ENCODE results near the gene CHSY1.

The CHSY1 gene

GRCh38 chr15:101187820-101188636 is 63.8 kb downstream of the CHSY1 start:
- no peak for DNase-seq

DNA sequence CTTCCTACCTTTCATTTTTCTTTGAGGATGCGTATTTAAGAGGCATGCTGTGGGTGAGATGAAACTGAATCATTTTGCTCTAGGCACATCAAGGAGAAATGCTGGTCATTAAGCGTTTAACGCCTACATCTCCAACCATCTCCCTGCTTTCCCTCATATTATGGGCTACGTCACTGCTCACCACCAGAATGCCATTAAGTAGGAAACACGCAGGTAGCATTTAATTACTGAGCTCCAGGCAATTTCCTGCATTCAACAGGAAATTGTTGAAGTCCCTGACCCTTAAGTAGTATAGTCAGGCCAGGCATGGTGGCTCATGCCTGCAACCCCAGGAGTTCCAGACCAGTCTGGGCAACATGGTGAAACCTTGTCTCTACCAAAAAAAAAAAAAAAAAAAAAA is 66.1 kb downstream of the CHSY1 start:
- no peak for DNase-seq

- DNase-seq: no peak
Measured at GRCh38 chr15:101185336-101185735, 66.5 kb downstream of the CHSY1 start.

- no peak for DNase-seq
Measured at GRCh38 chr15:101184830-101185229, 67.0 kb downstream of the CHSY1 start.

DNA sequence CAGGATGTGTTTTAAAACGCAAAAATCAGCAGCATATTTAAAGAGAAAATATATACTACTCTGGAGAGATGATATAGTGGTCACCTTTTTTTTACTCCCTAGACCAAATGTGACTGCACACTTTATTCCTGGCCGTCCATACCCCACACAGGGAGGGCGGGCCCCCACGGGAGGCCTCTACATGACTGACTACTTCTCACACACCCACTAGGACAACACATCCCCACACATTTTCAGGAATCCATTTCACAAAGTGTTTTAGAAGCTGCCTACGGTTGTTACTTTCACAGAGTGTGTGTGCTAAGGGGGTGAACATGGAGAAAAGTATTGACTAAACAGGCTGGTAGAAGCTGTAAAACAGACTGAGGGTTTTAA is 67.9 kb downstream of the CHSY1 start:
- DNase-seq: no peak

DNA sequence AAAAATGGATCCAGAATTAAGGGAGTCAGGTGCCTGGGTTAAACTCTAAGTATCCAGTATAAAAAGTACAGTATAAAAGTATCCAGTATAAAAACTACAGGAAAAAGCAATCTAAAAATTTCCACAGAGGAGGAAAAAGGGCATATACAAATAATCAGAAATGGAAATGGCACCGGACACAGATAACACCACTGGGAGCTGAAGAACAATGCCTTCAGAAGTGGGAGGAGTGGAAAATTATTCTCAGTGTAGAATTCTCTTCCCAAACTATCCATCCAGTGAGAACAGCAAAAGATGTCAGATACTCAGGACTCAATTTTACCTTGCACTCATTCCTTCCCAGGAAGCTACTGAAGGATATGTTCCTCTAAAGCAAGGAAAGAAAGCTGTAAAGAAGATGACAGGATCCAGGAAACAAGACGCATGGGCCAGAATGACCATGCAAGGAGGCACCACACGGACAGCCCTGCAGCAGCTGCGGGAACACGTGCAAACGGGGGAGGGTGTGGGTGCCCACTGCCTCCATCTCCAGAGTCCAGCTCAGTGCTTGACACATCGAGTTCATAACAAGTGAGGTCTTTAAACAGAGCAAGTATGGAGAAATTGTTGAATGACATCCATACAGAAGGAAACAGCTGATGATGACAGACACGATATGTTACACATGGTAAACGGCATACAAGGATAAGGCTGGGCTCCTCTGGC is 68.5 kb downstream of the CHSY1 start:
- DNase-seq: no peak

GRCh38 chr15:101182215-101182614 is 69.6 kb downstream of the CHSY1 start:
- DNase-seq: no peak

DNA sequence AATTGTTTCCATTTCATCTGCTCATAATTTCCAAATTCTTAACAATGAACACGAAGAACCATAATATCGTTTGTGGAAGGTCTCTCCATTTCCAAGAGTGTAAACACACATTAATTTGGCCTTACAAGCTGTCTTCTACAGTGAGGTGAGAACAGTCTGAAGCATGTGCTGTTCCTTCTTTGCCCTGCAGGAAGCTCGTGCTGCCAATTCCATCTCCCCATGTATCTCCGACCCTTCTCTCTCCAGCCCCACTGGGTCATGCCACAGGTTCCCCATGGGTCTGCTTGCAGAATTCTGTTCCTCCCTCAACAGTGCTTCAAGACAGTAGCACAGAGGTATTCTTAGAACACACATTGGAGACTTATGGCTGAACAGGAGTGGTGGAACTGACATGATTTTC is 70.5 kb downstream of the CHSY1 start:
- DNase-seq: no peak

DNA sequence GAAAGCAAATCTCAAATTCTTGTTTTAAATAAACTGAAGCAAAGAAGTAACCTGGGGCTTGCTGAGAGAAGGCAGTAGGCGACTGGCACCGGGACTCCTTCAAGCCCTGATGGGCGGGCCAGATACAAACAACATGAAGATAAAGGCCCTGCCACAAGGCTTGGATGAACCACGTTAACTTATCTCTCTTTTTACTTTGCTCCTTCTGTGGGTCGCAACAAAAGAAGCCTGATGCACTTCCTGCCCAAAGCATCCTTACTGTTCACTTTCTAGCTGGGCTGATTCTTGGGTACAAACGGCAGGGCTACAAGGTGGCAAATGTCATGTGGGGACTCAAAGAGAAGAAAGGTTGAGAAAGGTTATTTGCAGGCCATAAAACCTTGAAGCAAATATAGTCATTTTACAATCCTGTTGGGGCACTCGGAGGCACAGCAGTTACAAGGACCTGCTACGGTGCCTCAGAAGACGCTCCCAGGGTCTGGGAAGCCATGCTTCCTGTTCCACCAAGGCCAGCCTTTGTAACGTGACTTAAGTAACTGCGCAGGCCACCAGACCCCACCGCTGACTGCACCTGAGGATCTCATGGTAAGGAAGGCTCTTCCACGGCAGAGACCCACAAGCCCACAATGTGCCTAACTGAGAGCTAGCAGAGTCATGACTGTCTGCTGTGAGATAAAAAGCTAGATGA is 71.1 kb downstream of the CHSY1 start:
- no peak for DNase-seq

DNA sequence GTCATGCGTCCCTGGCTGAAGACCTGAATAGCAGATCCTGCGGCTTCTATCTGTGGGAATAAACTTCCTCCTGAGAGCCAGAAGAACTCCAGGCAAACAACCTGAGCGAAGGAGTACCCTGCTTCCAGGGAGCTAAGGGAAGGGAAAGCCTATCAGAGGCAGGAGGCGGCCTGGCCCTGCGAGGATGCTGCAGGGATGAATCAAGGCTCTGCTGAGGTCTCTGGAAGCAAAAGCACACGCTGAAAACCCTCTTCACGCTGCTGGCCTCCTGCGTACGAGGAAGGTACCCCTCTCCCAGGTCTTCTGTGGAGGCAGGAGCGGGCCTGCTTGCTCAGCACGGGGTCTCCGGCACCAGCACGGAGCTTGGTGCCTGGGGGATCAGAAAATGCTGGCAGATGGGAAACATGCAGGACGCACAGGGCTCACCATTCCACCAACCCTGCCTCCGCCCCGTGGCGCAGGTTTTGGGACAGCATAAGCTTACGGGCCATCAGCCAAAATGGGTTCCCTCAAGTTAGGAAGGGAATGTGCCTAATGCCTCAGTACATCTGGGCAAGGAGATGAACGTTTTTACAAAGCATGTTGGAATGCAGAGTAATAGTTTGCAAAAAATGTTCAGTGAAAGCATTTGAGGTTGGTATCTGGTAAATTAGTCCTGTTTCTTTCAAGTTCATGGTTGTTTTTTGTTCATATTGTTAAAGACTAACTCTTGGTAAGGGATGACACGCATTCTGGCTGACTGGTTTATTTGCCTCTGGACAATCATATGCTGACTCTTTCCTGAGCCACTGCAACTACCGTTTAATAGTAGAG is 72.3 kb downstream of the CHSY1 start:
- no peak for DNase-seq

DNA sequence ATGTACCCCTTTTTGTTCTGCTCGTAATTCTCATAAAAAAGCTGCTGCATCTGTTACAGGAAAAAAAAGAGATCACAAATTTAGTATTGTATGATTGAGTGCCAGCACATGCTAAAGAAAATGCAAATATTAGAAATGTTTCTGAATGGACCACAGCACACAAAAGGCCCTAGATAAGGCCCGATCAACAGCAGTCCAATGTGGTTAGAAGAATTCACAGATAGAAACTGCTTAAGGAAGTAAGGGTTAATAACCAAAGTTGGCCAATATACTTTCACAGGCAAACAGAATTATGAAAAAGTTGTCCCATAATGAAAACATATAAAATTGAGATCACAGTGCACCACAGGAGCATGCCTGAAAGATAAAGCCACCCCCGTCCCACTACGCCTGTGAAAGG is 72.9 kb downstream of the CHSY1 start:
- DNase-seq: no peak

GRCh38 chr15:101178479-101178878 is 73.4 kb downstream of the CHSY1 start:
- no peak for DNase-seq

DNA sequence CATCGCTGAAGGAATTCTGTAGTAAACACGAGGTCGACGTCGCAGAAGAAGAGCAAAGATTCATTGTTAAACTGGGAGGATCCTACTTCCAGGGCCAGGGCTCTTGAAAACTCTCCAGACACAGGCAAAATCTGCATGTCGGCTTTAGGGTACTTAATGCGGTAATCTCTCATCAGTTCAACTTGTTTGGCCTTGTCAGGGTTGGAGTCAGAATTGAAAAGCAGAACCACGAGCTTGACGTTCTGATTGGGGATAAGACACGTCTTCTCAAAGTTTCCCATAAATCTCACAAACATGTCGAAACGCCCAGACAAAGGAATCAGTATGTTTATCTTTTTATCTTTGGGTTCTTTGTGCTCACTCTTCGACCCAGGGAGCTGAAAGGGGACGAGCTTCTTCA is 74.0 kb downstream of the CHSY1 start:
- no peak for DNase-seq

GRCh38 chr15:101176625-101177024 is 75.2 kb downstream of the CHSY1 start:
- no peak for DNase-seq

- no peak for DNase-seq
Measured at GRCh38 chr15:101175401-101175800, 76.4 kb downstream of the CHSY1 start.

DNA sequence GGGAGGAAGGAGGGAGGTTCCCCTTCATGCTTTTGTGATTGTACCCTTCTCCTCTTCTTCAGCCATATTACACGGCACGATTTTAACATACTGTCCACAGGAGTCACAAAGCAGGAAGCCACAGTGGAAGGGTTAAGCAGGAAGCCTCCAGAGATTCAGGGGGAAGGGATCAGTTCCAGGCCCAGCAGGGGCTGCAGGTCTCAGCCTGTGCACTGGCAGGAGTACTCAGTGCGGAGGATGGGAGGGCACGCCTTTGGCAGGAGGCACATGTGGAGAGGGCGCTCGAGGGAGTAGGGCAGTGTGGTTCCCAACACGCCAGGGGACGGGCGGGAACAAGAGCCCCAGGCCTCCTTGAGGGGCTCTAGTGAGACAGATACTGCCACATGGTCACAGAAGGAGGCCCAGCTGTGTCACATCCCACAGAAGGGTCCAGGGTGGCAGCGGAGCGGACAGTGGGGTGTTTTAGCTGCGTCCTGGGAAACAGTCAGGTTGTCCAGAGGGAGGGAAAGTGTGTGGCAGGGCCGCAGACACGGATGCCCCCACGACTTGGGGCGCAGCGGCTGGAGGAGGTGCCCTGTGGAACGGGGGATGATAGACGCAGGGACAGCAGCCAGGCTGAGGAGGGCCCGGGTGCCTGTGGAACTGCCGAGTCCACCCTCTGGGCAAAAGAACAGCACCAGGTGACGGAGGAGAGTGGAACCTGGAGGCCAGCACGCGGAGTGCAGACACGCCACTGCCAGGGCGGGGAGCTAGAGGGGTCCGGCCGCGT is 77.5 kb downstream of the CHSY1 start:
- DNase-seq: no peak

- DNase-seq: no peak
Measured at GRCh38 chr15:101173233-101174119, 78.4 kb downstream of the CHSY1 start.

- no peak for DNase-seq
Measured at GRCh38 chr15:101172501-101173071, 79.3 kb downstream of the CHSY1 start.

- DNase-seq: no peak
Measured at GRCh38 chr15:101171954-101172353, 79.9 kb downstream of the CHSY1 start.

- no peak for DNase-seq
Measured at GRCh38 chr15:101170568-101171350, 81.1 kb downstream of the CHSY1 start.

All from NCI-H1105 treated with DMSO at 0.1 percent for 48 hours (cell line).